GM12878 (cell line): ENCODE data around the gene RBM42. TPM values are rescaled to one million over a fixed set of nuclear protein-coding genes. Genes with fewer than 3 reads are reported as not detected.

Experiments
- ATAC-seq: fragments of 200-7000 bp; cut with Tn5 transposase; 3 replicates; pipeline ENCODE4 v1.9.1; 2020; ENCODE audit warnings: mild to moderate bottlenecking, moderate library complexity
- BruUV-seq: library from RNA; stranded (reverse); fragments of 400-500 nt; replicated peaks from 2 replicates; lab custom pipeline; 2021; lab: Mats Ljungman, UMichigan
- CTCF ChIA-PET: fragments of 300-600 bp; sonication (Branson Sonifier 250); formaldehyde crosslinking; extraction: SDS; loops from one replicate; lab custom pipeline; 2021; ENCODE audit warnings: inconsistent platforms; lab: Yijun Ruan, JAX
- POLR2A ChIA-PET: fragments of 350-600 bp; formaldehyde crosslinking; extraction: SDS; loops from one replicate; lab custom pipeline; 2021; ENCODE audit warnings: inconsistent platforms; lab: Charles Lee
- RAD21 ChIA-PET: fragments of 300-600 bp; sonication (Branson Sonifier 250); formaldehyde crosslinking; loops from one replicate; lab custom pipeline; 2023; ENCODE audit warnings: antibody characterized with exemption; ENCODE audit not compliant: unreplicated experiment; lab: Charles Lee
- SMC1A ChIA-PET: fragments of 300-600 bp; sonication (Branson Sonifier 250); formaldehyde crosslinking; loops from one replicate; lab custom pipeline; 2023; ENCODE audit not compliant: unreplicated experiment, uncharacterized antibody; lab: Charles Lee
- DNase-seq: peaks from one replicate; pipeline ENCODE4 v3.0.0-alpha.2; 2011; ENCODE audit warnings: low read depth, low spot score
- FAIRE-seq: peaks from 3 replicates; lab custom pipeline; 2011; peaks lifted over from hg19 to GRCh38; lab: Jason Lieb, UNC
- H2AFZ ChIP-seq: 2 replicates; pipeline ENCODE4 v1.6.0; 2011; ENCODE audit warnings: low read depth, low read length, control low read depth; ENCODE audit not compliant: control insufficient read depth
- H3K27ac ChIP-seq: 2 replicates; pipeline ENCODE4 v1.5.1; 2011; ENCODE audit warnings: control low read depth; ENCODE audit not compliant: control insufficient read depth, insufficient read depth
- H3K27me3 ChIP-seq, 2 experiments: replicated peaks in 1 of 2; 2 replicates each; pipeline versions ENCODE4 v1.6.0 to v1.6.1; 2011; ENCODE audit warnings: low read length in 1 of 2; ENCODE audit not compliant: control insufficient read depth in 2 of 2, insufficient read depth in 2 of 2
- H3K36me3 ChIP-seq, 2 experiments: 2 replicates each; pipeline ENCODE4 v1.5.1; 2011; ENCODE audit warnings: low read length in 1 of 2; ENCODE audit not compliant: control insufficient read depth in 2 of 2, insufficient read depth in 2 of 2
- H3K4me1 ChIP-seq: 2 replicates; pipeline ENCODE4 v1.6.1; 2011; ENCODE audit warnings: mild to moderate bottlenecking, low read length, moderate library complexity, mixed read lengths; ENCODE audit not compliant: control insufficient read depth, insufficient read depth
- H3K4me2 ChIP-seq: 2 replicates; pipeline ENCODE4 v1.6.0; 2011; ENCODE audit warnings: control low read depth; ENCODE audit not compliant: control insufficient read depth, insufficient read depth
- H3K4me3 ChIP-seq: fragments of 200-600 bp; sonication (generic); 2 replicates; pipeline ENCODE4 v1.5.1; 2016
- H3K79me2 ChIP-seq: 2 replicates; pipeline ENCODE4 v1.6.0; 2011; ENCODE audit warnings: low read length; ENCODE audit not compliant: control insufficient read depth, insufficient read depth
- H3K9ac ChIP-seq: 2 replicates; pipeline ENCODE4 v1.8.0; 2011; ENCODE audit warnings: low read length, control low read depth, mixed read lengths; ENCODE audit not compliant: control insufficient read depth, insufficient read depth
- H3K9me3 ChIP-seq: replicated peaks from 3 replicates; pipeline ENCODE4 v1.5.1; 2011; ENCODE audit warnings: mild to moderate bottlenecking, low read length; ENCODE audit not compliant: control insufficient read depth, insufficient read depth
- H4K20me1 ChIP-seq: 2 replicates; pipeline ENCODE4 v1.6.0; 2011; ENCODE audit not compliant: control insufficient read depth, insufficient read depth
- ATF2 ChIP-seq: IDR thresholded peaks from 2 replicates; pipeline ENCODE4 v1.6.1; 2012; ENCODE audit warnings: low read length, inconsistent platforms
- CREM ChIP-seq: IDR thresholded peaks from 2 replicates; pipeline ENCODE4 v1.6.1; 2014; ENCODE audit warnings: antibody characterized with exemption, low read depth
- DPF2 ChIP-seq: fragments of 450-650 bp; IDR thresholded peaks from 2 replicates; pipeline ENCODE4 v1.6.1; 2017; ENCODE audit warnings: mild to moderate bottlenecking
- E2F4 ChIP-seq: IDR thresholded peaks from 2 replicates; pipeline ENCODE4 v1.6.1; 2012; ENCODE audit warnings: low read depth, low read length, improper control_type of control experiment
- E2F8 ChIP-seq: fragments of 450-650 bp; IDR thresholded peaks from 2 replicates; pipeline ENCODE4 v1.6.1; 2018; ENCODE audit warnings: mild to moderate bottlenecking, low read depth, moderate library complexity; ENCODE audit not compliant: partially characterized antibody
- ESRRA ChIP-seq: IDR thresholded peaks from 2 replicates; pipeline ENCODE4 v1.6.1; 2012; ENCODE audit warnings: mild to moderate bottlenecking, low read length, improper control_type of control experiment
- JUND ChIP-seq: IDR thresholded peaks from 2 replicates; pipeline ENCODE4 v1.6.1; 2012; ENCODE audit warnings: low read depth, mild to moderate bottlenecking, low read length, improper control_type of control experiment, moderate library complexity
- MAX ChIP-seq: IDR thresholded peaks from 2 replicates; pipeline ENCODE4 v1.6.1; 2012; ENCODE audit warnings: low read depth, low read length, improper control_type of control experiment
- MEF2A ChIP-seq: IDR thresholded peaks from 2 replicates; pipeline ENCODE4 v1.6.1; 2011; ENCODE audit warnings: low read depth, mild to moderate bottlenecking, low read length, moderate library complexity; ENCODE audit not compliant: insufficient read depth
- RAD21 ChIP-seq: IDR thresholded peaks from 2 replicates; pipeline ENCODE4 v1.6.1; 2011; ENCODE audit warnings: mild to moderate bottlenecking, low read depth, low read length, moderate library complexity; ENCODE audit not compliant: insufficient read depth
- SIX5 ChIP-seq: IDR thresholded peaks from 2 replicates; pipeline ENCODE4 v1.6.1; 2011; ENCODE audit warnings: mild to moderate bottlenecking, low read depth, low read length, moderate library complexity; ENCODE audit not compliant: severe bottlenecking
- USF2 ChIP-seq: IDR thresholded peaks from 2 replicates; pipeline ENCODE4 v1.6.1; 2011; ENCODE audit warnings: low read depth, low read length, improper control_type of control experiment, borderline replicate concordance
- YY1 ChIP-seq: IDR thresholded peaks from 2 replicates; pipeline ENCODE4 v1.6.1; 2011; ENCODE audit warnings: low read depth, mild to moderate bottlenecking, low read length
- ZBTB33 ChIP-seq: fragments of 450-650 bp; IDR thresholded peaks from 2 replicates; pipeline ENCODE4 v1.6.1; 2017; ENCODE audit warnings: mild to moderate bottlenecking
- ZNF207 ChIP-seq: fragments of 450-650 bp; IDR thresholded peaks from 2 replicates; pipeline ENCODE4 v1.6.1; 2014; ENCODE audit warnings: antibody characterized with exemption, mild to moderate bottlenecking, borderline replicate concordance
- ZSCAN29 ChIP-seq: fragments of 450-650 bp; IDR thresholded peaks from 2 replicates; pipeline ENCODE4 v1.6.1; 2017; ENCODE audit warnings: mild to moderate bottlenecking, moderate library complexity
- WGBS: methylation state at CpG from one replicate; pipeline ENCODE4 v1.1.6; 2016; ENCODE audit warnings: low lambda C conversion rate; ENCODE audit not compliant: insufficient replicate concordance, insufficient coverage; ENCODE audit errors: missing lambda C conversion rate; 5-methylcytosine and 5-hydroxymethylcytosine counted together
- in situ Hi-C: fragments of 300-500 bp; cut with MboI; formaldehyde crosslinking; loops from 9 replicates; pipeline ENCODE4 v1.14.3; 2018; ENCODE audit warnings: mixed read lengths
- intact Hi-C: fragments of 100-400 bp; cut with micrococcal nuclease; formaldehyde crosslinking; loops from one replicate; pipeline ENCODE4 v1.14.2; 2022; ENCODE audit not compliant: unreplicated experiment
- polyA plus RNA-seq, 11 experiments: library from polyadenylated mRNA; depleted of rRNA in 4 of 11; unstranded in 6 of 11; stranded (reverse) in 5 of 11; fragments of >200 nt; fragmentation: Nextera tagmentation in 4 of 11; fragmentation: Illumina TruSeq in 1 of 11; extraction: Ambion mirVana in 4 of 11; extraction: Trizol in 1 of 11; gene quantifications; 1 replicate in 1 of 11; 2 replicates in 10 of 11; pipeline versions ENCODE4 v1.2.1 to v1.2.3, GENCODE V29; 2011 to 2016; ENCODE audit warnings: inconsistent platforms in 2 of 11, missing spikeins in 2 of 11, low read depth in 1 of 11
- total RNA-seq, 4 experiments: library from RNA; depleted of rRNA in 3 of 4; stranded (reverse); fragments of >200 nt in 3 of 4; fragmentation: Illumina TruSeq in 1 of 4; extraction: Trizol in 1 of 4; gene quantifications; 2 replicates each; pipeline versions ENCODE4 v1.2.1 to v1.2.3, GENCODE V29; 2013 to 2021

Gene RBM42
- total and polyA plus RNA-seq, 10 of the 15 experiments (the other 5 are each of a cell fraction or from before 2014, with no cell fraction given): 4.2 to 117 (median 48.5) TPM

GRCh38 chr19:35622750-35623149 is 6.1 kb upstream of the RBM42 start:
- BruUV-seq: no TSS peak
- no peak overlapping the region for H3K9ac ChIP-seq
- H3K4me1 ChIP-seq: no peaks in the 10 kb centered on the region
- H3K4me2 ChIP-seq: no peak overlapping the region
- FAIRE-seq (no peak), ATAC-seq (no peak), DNase-seq (no peak)
- 91% methylated on average over 13 of the region's 13 CpGs for WGBS
- in situ Hi-C loops (no loop called here), intact Hi-C loops (no loop called here)
- H3K79me2 ChIP-seq: no peaks in the 10 kb centered on the region
- no peaks in the 10 kb centered on the region for H3K27me3 ChIP-seq
- H3K27ac ChIP-seq: no peak overlapping the region
- no peaks in the 10 kb centered on the region for H4K20me1 ChIP-seq
- CTCF ChIA-PET: no interaction called here
- SMC1A ChIA-PET: no interaction called here
- RAD21 ChIA-PET: no interaction called here
- no peak overlapping the region for H2AFZ ChIP-seq
- no peaks in the 10 kb centered on the region for H3K9me3 ChIP-seq
- H3K36me3 ChIP-seq: no peaks in the 10 kb centered on the region; a peak in 1 of 4 replicates
- no peak overlapping the region for H3K4me3 ChIP-seq
- POLR2A ChIA-PET: interaction anchor here (0.8 kb wide), 1 partner anchor 10 kb away, joined by 3 read pairs; the partner anchor contains the start of gene HAUS5
- TF ChIP-seq RAD21 (no peak), ZNF207 (no peak), USF2 (no peak), ZSCAN29 (no peak), YY1 (no peak), MAX (no peak), JUND (no peak), ESRRA (no peak), ZBTB33 (no peak), MEF2A (no peak), DPF2 (no peak), ATF2 (no peak), CREM (no peak), E2F4 (no peak), SIX5 (no peak), E2F8 (no peak)
